ENCODE results near the gene WSCD2.

The WSCD2 gene

DNA sequence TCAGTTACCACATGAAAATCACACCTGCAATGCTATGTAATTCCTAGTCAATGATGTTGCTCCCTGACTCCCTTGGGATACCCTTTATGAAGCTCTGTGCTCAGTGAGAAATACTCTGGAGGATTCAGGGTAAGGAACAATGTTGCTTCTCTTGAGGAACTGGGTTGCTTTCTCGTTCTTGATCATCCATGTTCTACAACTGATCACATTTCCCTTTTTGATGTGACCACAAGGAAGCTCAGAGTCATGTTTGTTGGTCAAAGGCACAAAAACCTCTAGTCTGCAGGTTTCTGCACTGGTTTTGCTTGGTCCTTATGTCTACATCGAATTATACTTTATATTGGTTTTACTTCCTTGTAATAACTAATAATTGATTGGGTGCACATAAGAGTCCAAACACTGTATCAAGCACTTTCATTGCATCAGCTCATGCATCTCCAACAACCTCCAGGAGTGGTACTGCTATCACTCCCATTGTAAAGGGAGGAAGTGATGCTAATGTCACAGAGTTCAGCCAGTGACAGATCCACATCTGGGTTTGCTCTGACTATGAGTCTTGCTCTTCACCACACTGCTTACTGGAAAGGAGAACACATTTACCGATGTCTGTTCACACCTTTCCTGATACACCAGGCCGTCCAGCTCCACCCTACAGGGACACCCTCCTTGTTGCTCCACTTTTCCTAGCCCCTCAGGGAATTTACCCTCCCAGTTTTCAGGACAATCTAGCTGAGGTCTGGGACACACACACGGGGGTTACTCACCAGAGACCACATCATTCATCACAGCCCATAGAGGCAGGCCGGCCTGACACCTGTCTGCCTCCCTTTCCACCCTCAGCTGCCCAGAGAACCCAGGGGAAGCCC lies 169.0 kb downstream of the WSCD2 start:
- no peak overlapping the region for H3K4me3 ChIP-seq (replicated peaks in 1 of 2; ENCODE audit: low read depth in 2 of 2, low read length in 2 of 2)
- TF ChIP-seq, protein P1, sequence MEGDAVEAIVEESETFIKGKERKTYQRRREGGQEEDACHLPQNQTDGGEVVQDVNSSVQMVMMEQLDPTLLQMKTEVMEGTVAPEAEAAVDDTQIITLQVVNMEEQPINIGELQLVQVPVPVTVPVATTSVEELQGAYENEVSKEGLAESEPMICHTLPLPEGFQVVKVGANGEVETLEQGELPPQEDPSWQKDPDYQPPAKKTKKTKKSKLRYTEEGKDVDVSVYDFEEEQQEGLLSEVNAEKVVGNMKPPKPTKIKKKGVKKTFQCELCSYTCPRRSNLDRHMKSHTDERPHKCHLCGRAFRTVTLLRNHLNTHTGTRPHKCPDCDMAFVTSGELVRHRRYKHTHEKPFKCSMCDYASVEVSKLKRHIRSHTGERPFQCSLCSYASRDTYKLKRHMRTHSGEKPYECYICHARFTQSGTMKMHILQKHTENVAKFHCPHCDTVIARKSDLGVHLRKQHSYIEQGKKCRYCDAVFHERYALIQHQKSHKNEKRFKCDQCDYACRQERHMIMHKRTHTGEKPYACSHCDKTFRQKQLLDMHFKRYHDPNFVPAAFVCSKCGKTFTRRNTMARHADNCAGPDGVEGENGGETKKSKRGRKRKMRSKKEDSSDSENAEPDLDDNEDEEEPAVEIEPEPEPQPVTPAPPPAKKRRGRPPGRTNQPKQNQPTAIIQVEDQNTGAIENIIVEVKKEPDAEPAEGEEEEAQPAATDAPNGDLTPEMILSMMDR (IDR thresholded peaks at IDR 0.05; ENCODE audit: low read depth, low read length), result no peak
- no peak for DNase-seq (ENCODE audit: low read depth in 2 of 2)

DNA sequence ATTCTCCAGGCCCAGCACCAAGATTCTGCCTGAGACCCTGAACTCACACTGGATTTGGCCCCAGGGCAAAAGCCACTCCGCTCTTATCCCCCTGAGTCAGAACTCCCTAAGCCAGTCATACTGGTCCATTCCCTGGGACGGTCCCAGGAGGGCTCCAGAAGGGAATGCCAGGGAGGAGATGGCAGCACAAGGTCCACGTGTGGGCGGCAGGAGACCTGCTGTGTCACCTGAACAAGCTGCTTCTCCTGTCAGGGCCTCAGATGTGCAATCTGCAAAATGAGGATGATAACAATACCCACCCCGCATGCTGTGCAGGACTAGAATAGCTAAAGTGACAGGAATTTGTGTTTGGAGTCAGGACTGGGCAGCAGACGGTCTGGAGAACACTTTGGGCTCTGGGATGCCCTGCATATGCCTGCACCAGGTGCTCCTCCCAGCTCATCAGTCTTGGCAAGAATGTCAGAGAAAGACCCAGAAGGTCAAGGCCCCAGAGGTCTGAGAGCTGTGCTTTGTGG lies 169.7 kb downstream of the WSCD2 start:
- TF ChIP-seq, protein P1 (IDR thresholded peaks at IDR 0.05; ENCODE audit: low read depth, low read length), result no peak
- no peak overlapping the region for H3K4me3 ChIP-seq (replicated peaks in 1 of 2; ENCODE audit: low read depth in 2 of 2, low read length in 2 of 2)
- DNase-seq (ENCODE audit: low read depth in 2 of 2), result no peak

DNA sequence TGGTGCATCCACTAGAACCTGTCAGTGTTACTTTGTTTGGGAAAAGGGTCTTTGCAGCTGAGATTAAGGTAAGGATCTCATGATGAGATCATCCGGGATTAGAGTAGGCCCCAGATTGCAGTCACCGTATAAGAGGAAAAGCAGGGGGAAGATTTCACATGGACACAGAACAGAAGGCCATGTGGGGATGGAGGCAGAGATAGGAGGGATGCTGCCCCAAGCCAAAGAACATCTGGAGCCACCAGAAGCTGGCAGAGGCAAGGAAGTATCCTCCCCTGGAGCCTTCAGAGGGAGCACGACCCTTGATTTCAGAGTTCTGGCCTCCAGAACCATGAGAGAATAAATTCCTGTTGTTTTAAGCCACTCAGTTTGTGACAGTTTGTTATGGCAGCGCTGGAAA lies 170.4 kb downstream of the WSCD2 start:
- H3K4me3 ChIP-seq (replicated peaks in 1 of 2; ENCODE audit: low read depth in 2 of 2, low read length in 2 of 2), result no peak overlapping the region
- no peak for DNase-seq (ENCODE audit: low read depth in 2 of 2)
- TF ChIP-seq, protein P1 (IDR thresholded peaks at IDR 0.05; ENCODE audit: low read depth, low read length), result no peak
